Cerebellar cortex (tissue), 1 donor: ENCODE results near the gene STARD9.
"Not testable (repeated sequence)": the region's sequence is repeated elsewhere in the genome, so short reads cannot be mapped to it uniquely, and the experiment has no call there.

Experiments used
- DNase-seq: peaks from one replicate; pipeline ENCODE4 v3.0.0-alpha.2; 2015; ENCODE audit warnings: low spot score

Gene STARD9

DNA sequence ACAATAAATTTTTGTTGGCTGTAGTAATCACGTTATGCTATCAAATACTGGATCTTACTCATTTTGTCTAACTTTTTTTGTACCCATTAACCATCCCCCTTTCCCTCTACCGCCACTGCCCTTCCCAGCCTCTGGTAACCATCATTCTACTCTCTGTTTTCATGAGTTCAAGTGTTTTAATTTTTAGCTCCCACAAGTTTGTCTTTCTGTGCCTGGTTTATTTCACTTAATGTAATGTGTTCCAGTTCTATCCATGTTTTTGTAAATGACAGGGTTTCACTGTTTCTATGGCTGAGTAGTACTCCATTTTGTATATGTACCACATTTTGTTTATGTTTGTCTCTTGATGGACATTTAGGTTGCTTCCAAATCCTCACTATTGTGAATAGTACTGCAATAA is 52.1 kb downstream of the STARD9 start:
- no peak for DNase-seq

DNA sequence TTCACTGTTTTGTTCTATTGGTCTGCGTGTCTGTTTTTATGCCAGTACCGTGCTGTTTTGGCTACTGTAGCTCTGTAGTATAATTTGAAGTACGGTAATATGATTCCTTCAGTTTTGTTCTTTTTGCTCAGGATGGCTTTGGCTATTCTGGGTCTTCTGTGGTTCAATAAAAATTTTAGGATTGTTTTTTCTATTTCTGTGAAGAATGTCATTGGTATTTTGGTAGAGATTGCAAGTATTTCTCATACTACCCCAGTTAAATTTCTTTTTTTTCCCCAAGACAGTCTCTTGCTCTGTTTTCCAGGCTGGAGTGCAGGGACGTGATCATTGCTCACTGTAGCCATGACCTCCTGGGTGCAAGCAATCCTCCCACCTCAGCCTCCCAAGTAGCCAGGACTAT is 53.4 kb downstream of the STARD9 start:
- no peak for DNase-seq

DNA sequence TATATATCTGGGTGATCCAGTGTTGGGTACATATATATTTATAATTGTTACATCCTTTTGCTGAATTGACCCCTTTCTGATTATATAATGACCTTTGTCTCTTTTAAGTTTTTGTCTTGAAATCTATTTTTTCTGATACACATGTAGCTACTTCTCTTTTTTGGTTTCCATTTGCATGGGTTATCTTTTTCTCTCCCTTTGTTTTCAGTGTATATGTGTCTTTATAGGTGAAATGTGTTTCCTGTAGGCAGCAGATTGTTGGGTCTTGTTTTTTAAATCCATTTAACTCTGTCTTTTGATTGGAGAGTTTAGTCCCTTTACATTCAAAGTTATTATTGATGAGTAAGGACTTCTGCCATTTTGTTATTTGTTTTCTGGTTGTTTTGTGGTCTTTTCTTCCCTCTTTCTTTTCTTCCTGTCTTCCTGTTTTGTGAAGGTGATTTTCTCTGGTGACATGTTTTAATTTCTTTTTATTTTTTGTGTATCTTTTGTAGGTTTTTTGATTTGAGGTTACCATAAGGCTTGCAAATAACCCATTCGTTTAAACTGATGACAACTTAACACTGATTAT is 56.8 kb downstream of the STARD9 start:
- no peak for DNase-seq

DNA sequence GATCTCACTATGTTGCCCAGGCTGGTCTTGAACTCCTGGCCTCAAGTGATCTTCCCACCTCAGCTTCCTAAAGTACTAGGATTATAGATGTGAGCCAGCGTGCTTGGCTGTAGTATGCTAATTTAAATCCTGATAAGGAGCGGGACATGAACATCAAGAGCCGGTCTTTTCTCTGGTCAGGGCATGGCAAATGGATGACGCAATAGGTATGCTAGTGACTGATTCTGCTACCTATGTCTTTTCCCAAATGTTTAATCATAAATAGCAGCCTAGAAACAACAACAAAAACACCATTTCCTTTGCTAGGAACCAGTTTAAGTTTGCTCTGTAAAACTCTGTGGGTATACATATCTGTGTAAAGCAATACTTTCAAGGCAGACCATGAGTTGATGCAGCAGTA is 64.7 kb downstream of the STARD9 start:
- DNase-seq: no peak

DNA sequence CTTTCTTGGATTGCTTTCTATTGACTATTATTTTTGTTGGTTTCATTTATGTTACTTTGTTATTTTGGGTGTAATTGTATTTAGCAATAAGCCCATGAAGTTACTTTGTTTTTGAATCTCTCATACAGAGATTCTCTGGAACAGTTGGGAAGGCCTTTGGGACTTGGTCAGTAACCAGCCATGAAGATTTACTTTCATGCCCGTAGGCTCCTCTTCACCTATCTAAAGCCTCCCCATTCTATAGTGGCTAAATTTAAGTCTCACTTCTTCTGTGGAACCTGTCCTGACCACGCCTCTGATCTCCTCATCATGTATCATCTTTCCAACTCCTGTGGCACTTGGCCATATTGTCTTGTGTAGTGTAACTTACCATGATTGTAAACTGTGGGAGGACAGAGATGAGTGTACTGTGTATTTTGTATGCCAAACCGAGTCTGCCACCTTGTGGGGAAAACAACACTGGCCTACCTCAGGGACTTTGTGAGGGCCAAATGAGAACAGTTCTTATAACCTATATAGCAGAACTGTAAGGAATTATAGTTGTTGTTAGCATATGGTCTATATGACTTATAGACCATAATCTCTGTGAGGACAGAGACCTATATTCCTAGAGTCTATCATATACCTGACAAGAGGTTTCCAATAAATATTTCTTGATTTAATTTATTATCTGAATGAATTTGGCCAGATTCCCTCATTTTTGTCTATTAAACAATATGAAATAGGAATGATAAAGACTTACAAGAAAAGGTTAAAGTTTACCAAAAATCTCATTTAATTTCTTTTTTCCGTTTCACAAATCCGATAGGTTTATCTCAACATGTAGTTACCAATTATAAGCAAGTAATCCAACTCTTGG is 75.0 kb downstream of the STARD9 start:
- peak; percentile 62 for DNase-seq

DNA sequence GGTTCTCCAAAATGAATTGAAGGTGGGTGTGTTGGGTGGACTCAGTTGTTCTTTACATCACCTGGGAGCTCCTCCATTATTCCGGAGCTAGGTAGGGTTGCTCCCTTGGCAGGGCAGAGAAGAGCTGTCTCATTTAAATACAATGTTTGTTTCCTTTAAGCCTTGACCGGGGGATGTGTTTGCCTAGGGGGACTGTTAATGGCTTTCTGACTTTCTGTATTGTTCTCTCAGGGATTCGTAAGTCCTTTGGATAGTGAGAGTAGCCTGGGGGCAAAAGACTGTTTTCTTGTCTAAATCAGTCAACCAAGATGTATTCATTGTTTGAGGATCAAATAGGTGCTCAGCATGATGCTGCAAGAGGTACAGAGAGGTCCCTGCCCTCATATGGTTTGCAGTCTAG is 90.4 kb downstream of the STARD9 start:
- no peak for DNase-seq

DNA sequence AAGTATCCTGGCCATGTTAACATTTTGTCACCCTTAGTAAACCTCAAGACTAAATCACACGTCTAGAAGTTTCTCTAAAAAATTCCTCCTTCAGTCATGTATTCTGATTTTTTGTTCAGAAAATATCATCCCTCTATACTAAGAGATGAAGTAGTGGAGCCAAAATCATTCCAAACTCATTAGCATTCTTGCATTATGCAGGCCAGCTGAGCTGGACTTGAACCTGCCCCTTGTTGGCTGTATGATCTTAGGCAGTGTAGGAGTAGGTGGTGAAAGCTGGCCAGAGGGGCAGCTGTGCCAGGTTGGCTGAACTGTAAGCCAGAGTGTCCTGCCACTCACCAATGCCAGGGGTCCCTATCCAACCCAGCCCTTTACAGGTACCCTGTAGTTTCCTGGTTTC is 92.4 kb downstream of the STARD9 start:
- DNase-seq: no peak

DNA sequence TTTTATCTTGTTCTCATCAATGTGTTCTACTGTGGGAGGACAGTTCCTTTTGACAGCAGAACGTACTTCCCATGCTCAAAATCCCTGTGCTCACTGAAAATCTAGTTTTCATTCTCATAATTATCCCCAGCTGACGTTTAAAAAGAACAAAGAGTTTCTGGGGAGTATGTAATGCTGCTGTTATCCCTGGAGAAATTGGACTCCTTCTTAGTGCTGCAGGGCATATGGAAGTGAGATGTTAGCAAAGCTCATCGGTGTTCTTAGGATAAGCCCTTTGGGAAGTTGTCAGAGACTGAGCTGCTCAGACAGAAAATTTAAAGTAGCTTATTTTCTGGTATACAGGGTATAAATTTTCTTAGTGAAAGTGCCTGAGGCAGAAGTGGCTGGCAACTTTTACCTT is 95.0 kb downstream of the STARD9 start:
- DNase-seq: no peak

DNA sequence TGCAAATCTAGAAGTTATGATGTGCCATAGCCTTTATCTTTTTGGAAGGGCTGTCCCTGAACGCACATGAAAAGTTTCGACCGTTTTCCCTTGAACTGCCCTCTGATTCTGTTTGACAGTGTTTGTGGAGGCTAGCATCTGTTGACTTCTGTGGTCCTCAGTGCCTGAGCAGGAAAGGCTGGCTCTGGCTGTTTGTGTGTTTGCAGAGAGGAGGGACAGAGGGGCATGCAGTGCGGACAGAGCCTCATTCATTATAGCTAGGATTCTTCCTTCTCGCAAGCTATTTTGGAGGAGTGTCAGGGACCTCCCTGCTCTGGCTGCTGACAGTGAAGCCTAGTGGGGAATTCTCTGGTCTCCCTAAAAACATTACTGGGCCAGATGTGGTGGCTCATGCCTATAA is 97.0 kb downstream of the STARD9 start:
- DNase-seq: no peak

DNA sequence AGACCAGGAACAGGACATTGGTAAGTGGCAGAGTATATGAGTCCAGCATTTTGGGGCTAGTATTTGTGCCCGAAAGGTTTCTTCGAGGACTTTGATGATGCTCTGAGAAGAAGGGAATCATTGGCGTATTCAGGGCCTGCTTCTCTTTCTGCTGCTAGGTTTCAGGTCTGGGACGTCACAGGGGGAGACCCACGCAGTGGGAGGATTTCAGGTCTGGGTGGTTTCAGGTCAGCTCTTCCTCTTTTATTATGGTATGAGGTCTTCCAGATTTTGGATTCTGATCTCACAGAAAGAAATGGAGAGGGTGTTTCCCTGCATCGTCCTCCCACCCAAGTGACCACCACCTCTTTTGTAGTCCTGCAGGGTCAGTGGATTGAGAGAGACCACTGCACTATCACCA is 99.1 kb downstream of the STARD9 start:
- DNase-seq: no peak

DNA sequence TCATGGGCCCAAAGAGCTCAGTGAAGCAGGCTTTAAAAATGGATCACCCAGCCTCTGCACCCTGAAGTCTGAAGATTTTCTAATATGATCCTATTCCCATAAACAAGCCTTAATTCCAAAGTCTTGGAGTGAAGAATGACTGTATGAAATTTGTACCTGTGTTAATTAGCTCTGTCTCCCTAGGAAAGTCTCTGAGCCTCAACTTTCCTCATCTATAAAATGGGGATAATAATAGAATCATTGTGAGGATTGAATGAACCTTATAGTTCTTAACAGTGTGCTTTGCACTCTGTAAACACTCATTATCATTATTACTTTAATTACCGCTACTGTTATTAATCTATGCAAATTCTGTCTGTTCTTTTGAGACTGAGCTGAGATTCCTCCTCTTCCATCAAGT is 99.6 kb downstream of the STARD9 start:
- no peak for DNase-seq

DNA sequence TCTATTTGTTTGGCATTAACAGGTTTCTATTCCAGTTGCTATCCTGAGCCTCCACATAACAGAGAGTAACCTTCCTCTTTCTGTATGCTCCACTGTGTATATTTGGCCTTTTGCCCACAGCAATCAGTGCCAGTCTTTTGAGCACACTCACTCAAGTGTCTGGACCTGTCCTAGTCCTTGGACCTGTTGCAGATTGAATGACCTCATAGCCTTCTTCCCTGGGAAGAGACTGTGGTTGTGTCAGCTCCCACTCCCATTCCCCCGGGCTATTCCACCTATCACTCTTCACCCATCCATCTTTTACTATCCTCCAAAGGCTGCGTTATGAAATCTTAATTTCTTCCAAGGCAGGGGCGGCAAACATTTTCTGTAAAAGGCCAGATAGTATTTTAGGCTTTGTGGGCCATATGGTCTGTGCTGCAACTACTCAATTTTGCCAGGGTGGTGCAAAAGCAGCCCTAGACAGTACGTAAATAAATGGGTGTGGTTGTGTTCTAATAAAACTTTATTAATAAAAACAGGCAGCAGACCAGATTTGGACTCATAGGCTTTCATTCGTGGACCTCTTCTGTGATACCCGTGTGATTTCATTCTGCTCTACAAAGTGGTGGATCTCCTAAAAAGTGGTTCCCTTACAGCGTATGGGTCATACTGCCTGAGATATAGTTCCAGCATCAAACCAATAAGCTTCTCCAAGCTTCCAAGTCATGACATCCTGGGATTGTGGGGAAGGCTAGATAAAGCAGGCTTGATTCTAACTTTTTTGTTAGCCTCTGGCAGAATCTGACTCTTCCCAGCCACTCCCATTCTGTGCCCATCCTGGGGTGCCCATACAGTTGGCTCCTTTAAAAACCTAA is 104.1 kb downstream of the STARD9 start:
- DNase-seq: no peak

DNA sequence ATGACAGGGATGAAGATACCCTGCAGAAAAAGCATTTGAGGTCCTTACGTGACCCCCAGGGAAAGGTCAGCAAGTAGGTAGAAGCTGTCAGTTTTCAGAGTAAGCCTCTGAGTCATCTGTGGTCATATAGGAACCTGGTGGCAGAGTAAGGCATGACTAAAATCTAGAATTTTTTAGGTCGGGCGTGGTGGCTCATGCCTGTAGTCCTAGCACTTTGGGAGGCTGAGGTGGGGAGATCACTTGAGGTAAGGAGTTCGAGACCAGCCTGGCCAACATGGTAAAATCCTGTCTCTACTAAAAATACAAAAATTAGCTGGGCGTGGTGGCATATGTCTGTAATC is 104.7 kb downstream of the STARD9 start:
- not testable (repeated sequence) for DNase-seq

DNA sequence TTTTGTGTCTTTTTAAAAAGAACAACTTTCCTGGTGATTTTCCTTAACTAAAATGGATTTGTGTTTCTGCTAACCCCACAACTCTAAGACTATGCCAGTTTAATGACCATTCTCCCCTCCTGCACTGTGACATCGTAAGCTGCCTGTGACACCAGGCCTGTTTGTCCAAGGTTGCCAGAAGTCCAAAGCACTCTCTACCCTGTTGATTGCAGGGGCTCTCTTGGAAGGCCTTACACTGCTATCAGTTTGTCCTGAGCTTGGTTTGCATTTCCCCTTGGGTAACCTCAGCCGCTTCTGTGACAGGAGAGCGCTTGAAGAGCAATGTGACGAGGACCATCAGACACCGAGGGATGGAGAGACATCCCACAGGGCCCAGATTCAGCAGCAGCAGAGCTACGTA is 105.7 kb downstream of the STARD9 start:
- DNase-seq: no peak

DNA sequence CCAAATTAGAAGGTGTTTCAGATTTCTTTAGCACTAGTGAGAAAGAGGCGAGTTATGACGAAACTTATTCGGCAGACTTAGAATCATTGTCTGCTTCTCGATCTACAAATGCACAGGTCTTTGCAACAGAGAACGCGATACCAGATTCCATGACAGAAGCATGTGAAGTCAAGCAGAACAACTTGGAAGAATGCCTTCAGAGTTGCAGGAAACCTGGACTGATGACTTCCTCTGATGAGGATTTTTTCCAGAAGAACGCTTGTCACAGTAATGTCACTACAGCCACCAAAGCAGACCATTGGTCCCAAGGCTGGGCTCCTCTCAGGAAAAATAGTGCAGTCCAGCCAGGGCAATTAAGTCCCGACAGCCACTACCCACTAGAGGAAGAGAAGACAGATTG is 110.9 kb downstream of the STARD9 start:
- peak; percentile 64 for DNase-seq

DNA sequence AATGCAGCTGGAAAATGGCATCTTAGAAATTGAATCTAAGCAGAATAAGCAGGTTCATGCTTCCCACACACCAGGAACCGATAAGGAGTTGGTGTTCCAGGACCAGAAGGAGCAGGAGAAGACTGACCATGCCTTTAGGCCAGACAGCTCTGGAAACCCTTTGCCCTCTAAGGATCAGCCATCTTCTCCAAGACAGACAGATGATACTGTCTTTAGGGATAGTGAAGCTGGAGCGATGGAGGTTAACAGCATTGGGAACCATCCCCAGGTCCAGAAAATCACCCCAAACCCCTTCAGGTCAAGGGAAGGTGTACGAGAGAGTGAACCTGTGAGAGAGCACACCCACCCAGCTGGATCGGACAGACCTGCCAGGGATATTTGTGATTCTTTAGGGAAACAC is 112.3 kb downstream of the STARD9 start:
- DNase-seq: no peak

DNA sequence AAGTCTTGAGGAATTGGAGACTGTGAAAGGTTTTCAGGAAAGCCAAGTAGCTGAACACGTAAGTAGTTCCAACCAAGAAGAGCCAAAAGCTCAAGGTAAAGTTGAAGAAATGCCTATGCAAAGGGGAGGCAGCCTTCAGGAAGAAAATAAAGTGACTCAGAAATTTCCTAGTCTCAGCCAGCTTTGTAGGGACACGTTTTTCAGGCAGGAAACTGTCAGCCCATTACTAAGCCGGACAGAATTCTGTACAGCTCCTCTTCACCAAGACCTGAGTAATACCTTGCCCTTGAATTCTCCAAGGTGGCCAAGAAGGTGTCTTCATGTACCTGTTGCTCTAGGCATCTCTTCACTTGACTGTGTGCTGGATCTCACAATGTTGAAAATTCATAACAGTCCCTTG is 112.9 kb downstream of the STARD9 start:
- DNase-seq: no peak

DNA sequence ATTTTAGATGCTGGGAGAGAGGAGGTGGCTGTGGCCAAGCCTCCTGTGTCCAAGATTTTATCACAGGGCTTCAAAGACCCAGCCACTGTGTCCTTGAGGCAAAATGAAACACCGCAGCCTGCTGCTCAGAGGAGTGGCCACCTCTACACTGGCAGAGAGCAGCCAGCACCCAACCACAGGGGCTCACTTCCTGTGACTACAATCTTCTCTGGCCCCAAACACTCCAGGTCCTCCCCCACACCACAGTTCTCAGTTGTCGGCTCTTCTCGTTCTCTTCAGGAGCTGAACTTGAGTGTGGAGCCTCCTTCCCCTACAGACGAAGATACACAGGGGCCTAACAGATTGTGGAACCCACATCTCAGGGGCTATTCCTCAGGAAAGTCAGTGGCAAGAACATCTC is 115.9 kb downstream of the STARD9 start:
- no peak for DNase-seq

DNA sequence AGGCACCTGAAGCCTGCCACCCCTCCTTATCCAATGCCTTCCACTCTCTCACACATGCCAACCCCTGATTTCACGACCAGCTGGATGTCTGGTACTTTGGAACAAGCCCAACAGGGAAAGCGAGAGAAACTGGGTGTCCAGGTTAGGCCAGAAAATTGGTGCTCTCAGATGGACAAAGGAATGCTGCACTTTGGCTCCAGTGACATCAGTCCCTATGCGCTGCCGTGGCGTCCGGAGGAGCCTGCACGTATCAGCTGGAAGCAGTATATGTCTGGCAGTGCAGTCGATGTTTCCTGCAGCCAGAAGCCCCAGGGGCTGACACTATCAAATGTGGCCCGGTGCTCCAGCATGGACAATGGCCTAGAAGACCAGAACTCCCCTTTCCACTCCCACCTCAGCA is 116.4 kb downstream of the STARD9 start:
- DNase-seq: peak; percentile 57

DNA sequence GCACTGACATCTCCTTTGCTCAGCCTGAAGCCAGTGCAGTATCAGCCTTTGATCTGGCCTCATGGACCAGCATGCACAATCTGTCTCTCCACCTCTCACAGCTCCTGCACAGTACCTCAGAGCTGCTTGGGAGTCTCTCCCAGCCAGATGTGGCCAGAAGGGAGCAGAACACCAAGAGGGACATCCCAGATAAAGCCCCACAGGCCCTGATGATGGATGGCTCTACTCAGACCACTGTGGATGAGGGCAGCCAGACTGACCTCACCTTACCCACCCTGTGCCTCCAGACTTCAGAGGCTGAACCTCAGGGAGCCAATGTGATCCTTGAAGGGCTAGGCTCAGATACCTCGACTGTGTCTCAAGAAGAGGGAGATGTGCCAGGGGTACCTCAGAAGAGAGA is 117.1 kb downstream of the STARD9 start:
- DNase-seq: no peak

DNA sequence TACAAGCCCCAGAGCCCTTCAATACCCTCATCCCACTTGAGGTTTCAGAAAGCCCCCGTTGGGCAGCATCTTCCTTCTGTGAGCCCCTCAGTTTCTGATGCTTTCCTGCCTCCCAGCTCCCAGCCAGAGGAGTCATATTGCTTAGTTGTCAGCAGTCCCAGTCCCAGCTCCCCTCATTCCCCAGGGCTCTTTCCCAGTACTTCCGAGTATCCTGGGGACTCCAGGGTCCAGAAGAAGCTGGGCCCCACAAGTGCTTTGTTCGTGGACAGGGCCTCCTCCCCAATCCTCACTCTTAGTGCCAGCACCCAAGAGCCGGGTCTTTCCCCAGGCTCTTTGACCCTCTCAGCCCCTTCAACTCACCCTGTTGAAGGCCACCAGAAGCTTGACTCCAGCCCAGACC is 117.6 kb downstream of the STARD9 start:
- DNase-seq: no peak

DNA sequence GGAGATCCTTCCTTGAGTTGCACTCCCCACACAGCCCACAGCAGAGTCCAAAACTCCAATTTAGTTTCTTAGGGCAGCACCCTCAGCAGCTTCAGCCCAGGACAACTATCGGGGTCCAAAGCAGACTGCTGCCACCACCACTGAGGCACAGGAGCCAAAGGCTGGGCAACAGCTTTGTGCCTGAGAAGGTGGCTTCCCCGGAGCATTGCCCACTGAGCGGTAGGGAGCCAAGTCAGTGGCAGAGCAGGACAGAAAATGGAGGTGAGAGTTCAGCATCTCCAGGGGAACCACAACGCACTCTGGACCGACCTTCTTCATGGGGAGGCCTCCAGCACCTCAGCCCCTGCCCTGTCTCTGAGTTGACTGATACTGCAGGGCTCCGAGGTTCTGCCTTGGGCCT is 118.1 kb downstream of the STARD9 start:
- no peak for DNase-seq

DNA sequence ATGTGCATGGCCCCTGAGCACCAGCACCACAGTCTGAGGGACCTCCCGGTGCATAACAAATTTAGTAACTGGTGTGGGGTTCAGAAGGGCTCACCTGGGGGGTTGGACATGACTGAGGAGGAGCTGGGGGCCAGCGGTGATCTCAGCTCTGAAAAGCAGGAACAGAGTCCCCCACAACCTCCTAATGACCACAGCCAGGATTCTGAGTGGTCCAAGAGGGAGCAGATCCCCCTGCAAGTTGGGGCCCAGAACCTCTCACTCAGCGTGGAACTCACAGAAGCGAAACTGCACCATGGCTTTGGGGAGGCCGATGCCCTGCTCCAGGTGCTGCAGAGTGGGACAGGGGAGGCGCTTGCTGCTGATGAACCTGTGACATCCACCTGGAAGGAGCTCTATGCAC is 118.5 kb downstream of the STARD9 start:
- DNase-seq: no peak
